Measurements from ENCODE around the gene MAML3.

- no peak for TF ChIP-seq POLR2A (IDR thresholded peaks at IDR 0.05; ENCODE audit: low read depth, low read length)
- no peak for TF ChIP-seq POLR2AphosphoS5 (IDR thresholded peaks at IDR 0.05; ENCODE audit: low read depth, low read length)
- TF ChIP-seq PAX5 (IDR thresholded peaks at IDR 0.05; ENCODE audit: insufficient read depth, low read length, severe bottlenecking) = no peak
- no peak for TF ChIP-seq POU2F2 (IDR thresholded peaks at IDR 0.05; ENCODE audit: low read depth, low read length)
- no peak for TF ChIP-seq TAF1 (IDR thresholded peaks at IDR 0.05; ENCODE audit: low read depth, low read length)
- TF ChIP-seq SPI1 (IDR thresholded peaks at IDR 0.05; ENCODE audit: low read depth, low read length) = no peak
Observed at GRCh38 chr4:139966383-139966782, 187.6 kb downstream of the MAML3 start.

Data from GM12891 (cell line).